ENCODE results near the gene HACD3.

DNA sequence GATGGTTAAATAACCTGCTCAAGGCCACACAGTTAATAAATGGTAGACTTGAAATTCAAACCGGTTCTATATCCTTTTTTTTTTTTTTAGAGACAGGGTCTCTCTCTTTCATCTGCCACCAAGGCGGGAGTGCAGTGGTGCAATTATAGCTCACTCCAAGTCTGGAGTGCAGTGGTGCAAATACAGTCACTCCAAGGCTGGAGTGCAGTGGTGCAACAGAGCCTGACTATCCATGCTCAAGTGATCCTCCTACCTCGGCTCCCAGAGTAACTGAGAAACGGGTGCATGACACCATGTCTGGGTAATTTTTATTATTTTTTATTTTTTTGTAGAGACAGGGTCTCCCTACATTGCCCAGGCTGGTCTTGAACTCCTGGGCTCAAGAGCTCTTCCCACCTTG is 36.2 kb upstream of the HACD3 start:
- TF ChIP-seq, protein P1, sequence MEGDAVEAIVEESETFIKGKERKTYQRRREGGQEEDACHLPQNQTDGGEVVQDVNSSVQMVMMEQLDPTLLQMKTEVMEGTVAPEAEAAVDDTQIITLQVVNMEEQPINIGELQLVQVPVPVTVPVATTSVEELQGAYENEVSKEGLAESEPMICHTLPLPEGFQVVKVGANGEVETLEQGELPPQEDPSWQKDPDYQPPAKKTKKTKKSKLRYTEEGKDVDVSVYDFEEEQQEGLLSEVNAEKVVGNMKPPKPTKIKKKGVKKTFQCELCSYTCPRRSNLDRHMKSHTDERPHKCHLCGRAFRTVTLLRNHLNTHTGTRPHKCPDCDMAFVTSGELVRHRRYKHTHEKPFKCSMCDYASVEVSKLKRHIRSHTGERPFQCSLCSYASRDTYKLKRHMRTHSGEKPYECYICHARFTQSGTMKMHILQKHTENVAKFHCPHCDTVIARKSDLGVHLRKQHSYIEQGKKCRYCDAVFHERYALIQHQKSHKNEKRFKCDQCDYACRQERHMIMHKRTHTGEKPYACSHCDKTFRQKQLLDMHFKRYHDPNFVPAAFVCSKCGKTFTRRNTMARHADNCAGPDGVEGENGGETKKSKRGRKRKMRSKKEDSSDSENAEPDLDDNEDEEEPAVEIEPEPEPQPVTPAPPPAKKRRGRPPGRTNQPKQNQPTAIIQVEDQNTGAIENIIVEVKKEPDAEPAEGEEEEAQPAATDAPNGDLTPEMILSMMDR (IDR thresholded peaks at IDR 0.05; ENCODE audit: insufficient read depth, low read depth, low read length) = no peak
- TF ChIP-seq EZH2 (IDR thresholded peaks at IDR 0.05; ENCODE audit: insufficient read depth, low read length) = no peak
